Activated T-helper 17 cell treated with anti-CD3 and anti-CD28 coated beads, Interleukin-2, amount 50 U/mL, for 72 hours (primary cell): ENCODE data around the gene EN1. TPM values are rescaled to one million over a fixed set of nuclear protein-coding genes. Genes with fewer than 3 reads are reported as not detected.

ENCODE experiments used
- ATAC-seq: fragments of 150-1000 bp; cut with Tn5 transposase; replicated peaks from 2 replicates; pipeline ENCODE4 v1.10.0; 2021; ENCODE audit warnings: mild to moderate bottlenecking, moderate library complexity
- H3K27ac Mint-ChIP-seq: one replicate; pipeline ENCODE4 v1.8.0; 2022; ENCODE audit warnings: mixed read lengths
- H3K27me3 Mint-ChIP-seq: one replicate; pipeline ENCODE4 v1.8.0; 2022; ENCODE audit warnings: mixed read lengths
- H3K36me3 Mint-ChIP-seq: one replicate; pipeline ENCODE4 v1.8.0; 2022; ENCODE audit warnings: low read depth, mild to moderate bottlenecking, mixed read lengths
- H3K4me1 Mint-ChIP-seq: one replicate; pipeline ENCODE4 v1.8.0; 2022; ENCODE audit warnings: mixed read lengths
- H3K4me3 Mint-ChIP-seq: one replicate; pipeline ENCODE4 v1.8.0; 2022; ENCODE audit warnings: mild to moderate bottlenecking, mixed read lengths
- H3K9me3 Mint-ChIP-seq: one replicate; pipeline ENCODE4 v1.8.0; 2022; ENCODE audit warnings: mixed read lengths
- total RNA-seq, 2 donors: library from RNA; stranded (reverse); gene quantifications; one replicate each; pipeline ENCODE4 v1.2.3, GENCODE V29; 2022

EN1 gene
- total RNA-seq, 2 donors from 2014 or later = not detected

DNA sequence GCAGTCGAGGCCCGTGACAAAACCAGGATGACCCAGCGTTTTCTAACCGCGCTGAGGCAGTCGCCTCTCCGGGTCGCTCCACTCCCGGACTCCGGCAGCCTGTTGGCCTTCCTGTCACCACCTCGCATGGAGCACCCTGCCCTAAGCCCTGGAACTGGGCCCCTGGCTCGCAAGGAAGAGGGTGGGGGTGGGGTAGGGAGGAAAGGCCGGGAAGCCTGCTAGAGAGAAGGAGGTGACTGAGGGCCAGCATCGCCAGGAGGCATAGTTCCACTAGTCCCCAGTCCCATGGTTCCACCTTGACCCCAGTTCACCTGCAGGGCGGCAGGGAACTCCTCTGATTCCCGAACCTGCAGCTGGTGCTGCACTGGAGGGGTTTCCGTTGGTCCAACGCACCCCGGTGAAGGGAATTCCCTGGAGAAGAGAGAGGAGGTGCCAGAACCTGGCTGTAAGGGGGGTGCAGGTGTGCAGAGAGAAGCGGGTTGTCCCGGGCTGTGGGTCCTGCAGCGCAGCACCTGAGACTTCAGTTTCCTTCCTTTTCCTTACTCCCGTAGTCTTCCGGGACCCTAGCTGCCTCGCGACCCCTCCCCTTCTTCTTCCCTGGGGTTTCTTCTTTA, 11.8 kb upstream of the EN1 start:
- Mint-ChIP-seq H3K36me3 (no peaks in the 10 kb centered on the region), H3K4me3 (no peak overlapping the region), H3K27ac (no peak overlapping the region), H3K9me3 (no peaks in the 10 kb centered on the region), H3K4me1 (peaks cover 6% of the 10 kb centered on the region), H3K27me3 (peaks cover 58% of the 10 kb centered on the region)
- ATAC-seq = no peak

- Mint-ChIP-seq H3K27me3 (peaks cover 58% of the 10 kb centered on the region), H3K36me3 (no peaks in the 10 kb centered on the region), H3K4me1 (peaks cover 10% of the 10 kb centered on the region), H3K27ac (no peak overlapping the region), H3K9me3 (no peaks in the 10 kb centered on the region), H3K4me3 (no peak overlapping the region)
- no peak for ATAC-seq
Observed at GRCh38 chr2:118858485-118859156, 11.2 kb upstream of the EN1 start.

GRCh38 chr2:118857677-118858484, 10.4 kb upstream of the EN1 start:
- H3K27me3 Mint-ChIP-seq = peaks cover 63% of the 10 kb centered on the region
- H3K27ac Mint-ChIP-seq = no peak overlapping the region
- H3K9me3 Mint-ChIP-seq = no peaks in the 10 kb centered on the region
- no peak overlapping the region for H3K4me3 Mint-ChIP-seq
- no peaks in the 10 kb centered on the region for H3K36me3 Mint-ChIP-seq
- ATAC-seq = no peak
- H3K4me1 Mint-ChIP-seq = peaks cover 10% of the 10 kb centered on the region

GRCh38 chr2:118856978-118857676, 9.7 kb upstream of the EN1 start:
- Mint-ChIP-seq H3K4me1 (peaks cover 10% of the 10 kb centered on the region), H3K27me3 (peaks cover 64% of the 10 kb centered on the region), H3K4me3 (no peak overlapping the region), H3K36me3 (no peaks in the 10 kb centered on the region), H3K27ac (no peak overlapping the region), H3K9me3 (no peaks in the 10 kb centered on the region)
- no peak for ATAC-seq

DNA sequence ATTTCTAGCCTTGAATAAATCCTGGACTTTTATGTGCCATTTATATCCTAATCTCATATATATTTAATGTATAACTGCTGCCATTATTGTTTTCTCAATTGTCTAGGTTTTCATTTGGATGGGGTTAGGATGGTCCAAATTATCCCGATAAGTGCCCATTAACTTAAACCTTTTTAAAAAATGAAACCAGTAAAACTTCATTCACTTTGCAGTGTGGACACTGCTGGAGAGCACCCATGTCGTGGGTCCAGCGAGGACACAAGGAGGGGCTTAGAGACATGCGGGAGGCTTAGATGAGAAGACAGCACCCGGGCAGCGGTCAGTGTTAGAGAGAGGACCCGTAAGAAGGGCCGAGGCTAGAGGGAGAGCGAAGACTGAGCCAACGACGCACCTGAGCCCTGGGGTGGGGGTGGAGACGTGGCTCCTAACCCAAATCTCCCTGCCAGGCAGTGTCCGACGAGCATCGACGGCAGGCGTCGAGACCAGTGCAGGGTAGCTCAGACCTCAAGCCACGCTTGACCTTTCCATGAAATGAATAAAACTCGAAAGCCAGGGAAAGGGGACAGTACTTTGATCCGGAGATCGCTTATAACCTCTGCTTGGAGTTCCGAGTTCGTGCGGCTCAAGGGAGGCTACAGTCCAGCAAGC, 9.0 kb upstream of the EN1 start:
- peaks cover 10% of the 10 kb centered on the region for H3K4me1 Mint-ChIP-seq
- ATAC-seq = no peak
- peak overlapping the region; percentile 41 for H3K4me3 Mint-ChIP-seq
- no peak overlapping the region for H3K27ac Mint-ChIP-seq
- peaks cover 64% of the 10 kb centered on the region for H3K27me3 Mint-ChIP-seq
- no peaks in the 10 kb centered on the region for H3K36me3 Mint-ChIP-seq
- no peaks in the 10 kb centered on the region for H3K9me3 Mint-ChIP-seq

GRCh38 chr2:118855451-118856279, 8.2 kb upstream of the EN1 start:
- Mint-ChIP-seq H3K4me3 (peak overlapping the region; percentile 41), H3K36me3 (no peaks in the 10 kb centered on the region), H3K4me1 (peaks cover 10% of the 10 kb centered on the region), H3K9me3 (no peaks in the 10 kb centered on the region), H3K27me3 (peaks cover 64% of the 10 kb centered on the region), H3K27ac (no peak overlapping the region)
- ATAC-seq = peak; percentile 86

- Mint-ChIP-seq H3K9me3 (no peaks in the 10 kb centered on the region), H3K4me1 (peaks cover 10% of the 10 kb centered on the region), H3K4me3 (peak overlapping the region; percentile 41), H3K36me3 (no peaks in the 10 kb centered on the region), H3K27me3 (peaks cover 64% of the 10 kb centered on the region), H3K27ac (no peak overlapping the region)
- ATAC-seq = no peak
Observed at GRCh38 chr2:118854507-118855345, 7.3 kb upstream of the EN1 start.

- Mint-ChIP-seq H3K4me3 (peak overlapping the region; percentile 39), H3K27ac (no peak overlapping the region), H3K27me3 (peaks cover 63% of the 10 kb centered on the region), H3K9me3 (no peaks in the 10 kb centered on the region), H3K4me1 (peaks cover 10% of the 10 kb centered on the region), H3K36me3 (peaks cover 8% of the 10 kb centered on the region)
- no peak for ATAC-seq
Observed at GRCh38 chr2:118853651-118854291, 6.3 kb upstream of the EN1 start.

DNA sequence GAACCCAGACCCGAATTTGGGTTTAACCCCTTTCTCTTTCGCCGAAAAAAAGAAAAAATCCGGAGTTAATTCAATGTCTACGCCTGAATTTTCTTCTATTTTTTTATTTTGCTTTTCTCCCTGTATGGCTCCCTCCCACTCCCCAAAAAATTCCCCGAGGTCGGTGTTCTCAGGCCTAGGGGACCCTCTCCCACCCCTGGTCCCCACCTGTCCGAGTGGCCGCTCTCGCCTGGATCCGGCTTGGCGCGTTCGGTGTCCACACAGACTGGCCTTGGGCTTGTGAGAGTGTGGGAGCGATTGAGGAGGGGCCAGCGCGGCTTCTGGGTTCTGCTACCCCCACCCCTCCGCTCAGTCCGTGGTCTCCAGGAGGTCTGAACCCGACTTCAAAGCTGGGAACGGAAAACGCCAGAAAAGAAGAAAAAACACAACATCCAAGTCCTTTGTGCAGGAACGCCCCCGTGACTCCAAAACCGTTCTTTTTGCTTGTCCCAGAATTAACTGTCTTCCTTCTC, 5.7 kb upstream of the EN1 start:
- peaks cover 10% of the 10 kb centered on the region for H3K4me1 Mint-ChIP-seq
- peaks cover 12% of the 10 kb centered on the region for H3K36me3 Mint-ChIP-seq
- ATAC-seq = no peak
- no peak overlapping the region for H3K4me3 Mint-ChIP-seq
- H3K27me3 Mint-ChIP-seq = peaks cover 66% of the 10 kb centered on the region
- no peak overlapping the region for H3K27ac Mint-ChIP-seq
- H3K9me3 Mint-ChIP-seq = no peaks in the 10 kb centered on the region

DNA sequence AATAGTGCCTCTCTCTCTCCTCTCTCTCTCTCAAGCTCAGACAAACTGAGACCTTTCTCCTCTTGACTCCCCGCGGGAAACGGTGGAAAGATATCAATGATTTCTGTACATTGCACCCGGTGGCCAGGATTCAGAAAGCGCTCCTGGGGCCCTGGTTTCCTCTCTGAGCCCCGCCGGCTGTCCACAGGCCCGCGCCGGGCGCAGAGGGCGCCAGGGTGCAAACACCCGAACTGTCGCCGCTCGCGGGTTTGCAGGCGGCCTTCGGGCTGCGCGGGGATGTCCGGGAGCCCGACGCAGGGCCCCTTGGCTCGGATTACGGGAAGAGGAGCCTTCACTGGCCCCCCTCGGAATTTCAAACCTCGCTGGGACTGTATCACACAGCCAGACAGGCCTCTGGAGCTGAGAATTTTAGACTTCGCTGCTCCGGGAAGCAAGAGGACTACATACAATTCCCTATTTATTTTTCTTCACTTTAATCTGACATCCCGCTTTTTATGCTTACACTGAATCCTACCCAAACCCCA, 5.2 kb upstream of the EN1 start:
- no peak for ATAC-seq
- H3K36me3 Mint-ChIP-seq = peaks cover 14% of the 10 kb centered on the region

GRCh38 chr2:118851650-118852049, 4.2 kb upstream of the EN1 start:
- Mint-ChIP-seq H3K27ac (no peak overlapping the region), H3K9me3 (no peaks in the 10 kb centered on the region), H3K4me3 (no peak overlapping the region), H3K36me3 (peaks cover 14% of the 10 kb centered on the region), H3K27me3 (peaks cover 66% of the 10 kb centered on the region), H3K4me1 (peaks cover 10% of the 10 kb centered on the region)
- no peak for ATAC-seq

More for the DNA sequence above, 5.2 kb upstream of the EN1 start:
- peaks cover 10% of the 10 kb centered on the region for H3K4me1 Mint-ChIP-seq
- H3K9me3 Mint-ChIP-seq = no peaks in the 10 kb centered on the region
- peaks cover 64% of the 10 kb centered on the region for H3K27me3 Mint-ChIP-seq
- H3K27ac Mint-ChIP-seq = no peak overlapping the region
- H3K4me3 Mint-ChIP-seq = no peak overlapping the region

DNA sequence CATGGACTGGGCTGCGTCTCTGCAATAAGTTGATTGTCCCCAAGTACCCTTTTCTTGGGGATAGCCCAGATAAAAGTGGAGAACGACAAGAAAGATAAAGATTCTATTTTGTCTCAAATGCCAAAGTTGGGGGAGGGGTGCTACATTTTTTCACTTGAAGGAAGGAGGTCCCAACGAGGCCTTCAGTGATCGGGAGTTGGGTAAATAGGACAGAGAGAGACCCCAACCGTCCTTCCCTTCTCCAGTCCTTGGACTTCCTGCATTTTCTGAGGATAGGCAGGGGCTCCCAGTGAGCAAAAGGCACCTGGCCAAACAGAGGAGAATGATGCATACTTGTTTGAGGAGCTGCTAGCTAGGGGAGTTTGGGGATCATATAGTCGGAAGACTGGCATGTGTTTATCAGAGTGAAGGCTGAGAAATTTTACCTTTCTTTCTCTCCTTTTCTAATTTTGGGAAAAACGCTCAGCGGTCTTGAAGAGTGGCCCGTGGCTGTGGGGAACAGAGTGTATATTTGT, 3.5 kb upstream of the EN1 start:
- no peak overlapping the region for H3K4me3 Mint-ChIP-seq
- peaks cover 14% of the 10 kb centered on the region for H3K36me3 Mint-ChIP-seq
- peaks cover 5% of the 10 kb centered on the region for H3K4me1 Mint-ChIP-seq
- H3K9me3 Mint-ChIP-seq = no peaks in the 10 kb centered on the region
- no peak overlapping the region for H3K27ac Mint-ChIP-seq
- H3K27me3 Mint-ChIP-seq = peaks cover 60% of the 10 kb centered on the region
- ATAC-seq = no peak
